Measurements from ENCODE around the gene SYNPR.

SYNPR gene

DNA sequence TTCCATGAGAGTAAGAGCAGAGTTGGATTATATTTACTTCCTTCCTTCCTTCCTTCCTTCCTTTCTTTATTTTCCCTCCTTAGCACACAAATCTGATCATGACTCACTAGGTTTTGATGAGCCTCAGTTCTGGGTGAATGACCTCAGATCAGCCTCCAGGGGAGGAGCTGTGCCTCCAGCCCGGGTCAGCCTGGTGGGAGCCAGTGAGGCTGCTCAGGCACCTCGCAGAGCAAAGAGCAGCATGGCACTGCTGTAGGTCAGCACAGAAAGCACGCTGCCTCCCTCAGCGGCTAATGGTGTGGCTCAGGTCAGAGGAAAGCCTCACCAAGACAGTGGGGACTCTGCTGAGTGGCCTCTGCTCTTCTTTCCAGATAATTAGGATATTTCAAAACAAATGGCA lies 108.5 kb downstream of the SYNPR start:
- peak; percentile 29 for DNase-seq

DNA sequence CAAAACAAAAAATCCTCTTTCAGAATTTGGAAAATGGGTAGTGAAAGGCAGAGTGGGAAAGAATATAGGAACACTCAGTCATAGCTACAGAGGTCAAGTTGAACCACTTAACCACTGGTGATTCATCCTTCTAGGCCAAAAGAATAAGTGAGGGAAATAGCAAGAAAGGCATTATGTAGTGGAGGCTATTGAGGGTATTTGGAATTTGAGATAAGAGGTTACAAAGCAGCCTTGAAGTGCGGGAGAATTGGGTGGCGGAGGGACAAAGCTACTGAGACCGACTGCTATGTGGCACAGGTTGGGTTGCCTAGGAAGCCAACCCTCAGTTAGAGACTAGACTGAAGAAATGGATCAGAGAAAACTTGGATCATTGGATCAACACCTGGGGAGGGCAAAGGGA lies 109.5 kb downstream of the SYNPR start:
- DNase-seq = no peak

DNA sequence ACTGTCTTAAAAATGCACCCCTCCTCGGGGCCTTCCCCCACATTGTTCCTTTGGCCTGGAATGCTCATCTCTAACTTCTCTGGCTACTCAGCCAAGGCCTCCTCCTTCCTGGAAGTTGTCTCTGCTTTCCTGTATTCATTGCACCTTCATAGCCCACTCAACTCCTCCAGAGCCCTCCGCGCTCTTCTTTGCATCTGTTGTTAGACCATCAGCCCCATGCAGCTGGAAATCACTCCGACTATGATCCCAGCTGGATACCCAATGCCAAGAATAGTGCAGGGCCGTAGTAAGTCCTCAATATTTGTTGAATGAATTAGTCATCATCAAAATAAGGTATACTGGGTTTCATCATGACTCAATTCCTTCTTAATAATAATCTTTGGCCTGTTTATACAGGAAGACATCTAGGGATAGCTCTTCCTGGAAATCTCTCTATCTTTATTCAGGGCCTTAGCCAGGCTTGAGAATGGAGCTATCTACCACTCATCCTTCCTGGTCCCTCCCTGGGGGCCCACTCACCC lies 112.7 kb downstream of the SYNPR start:
- DNase-seq = no peak

DNA sequence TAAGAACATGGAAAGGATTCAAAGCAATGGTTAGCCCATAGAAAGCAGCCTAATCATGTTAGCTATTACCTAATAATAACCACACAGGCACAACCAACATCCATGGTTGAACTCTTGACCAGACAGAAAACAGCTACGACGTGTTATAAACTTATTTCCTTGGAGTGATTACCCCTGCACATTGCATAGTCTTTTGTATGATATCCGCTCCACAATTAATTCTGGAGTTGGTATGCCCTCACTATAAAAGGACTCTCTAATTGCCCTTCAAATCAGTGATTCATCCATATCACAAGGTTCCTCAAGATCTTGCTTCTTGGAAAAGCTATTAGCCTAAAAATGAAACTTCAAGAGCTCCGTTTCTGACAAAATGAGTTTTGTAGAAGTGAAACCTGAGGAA lies 117.9 kb downstream of the SYNPR start:
- no peak for DNase-seq

GRCh38 chr3:63400246-63400860 lies 122.2 kb downstream of the SYNPR start:
- no peak for DNase-seq

GRCh38 chr3:63405882-63406281 lies 127.8 kb downstream of the SYNPR start:
- DNase-seq = no peak

GRCh38 chr3:63413523-63413922 lies 135.4 kb downstream of the SYNPR start:
- peak; percentile 3 for DNase-seq

- DNase-seq = no peak
Measured at GRCh38 chr3:63414607-63415006, 136.5 kb downstream of the SYNPR start.

DNA sequence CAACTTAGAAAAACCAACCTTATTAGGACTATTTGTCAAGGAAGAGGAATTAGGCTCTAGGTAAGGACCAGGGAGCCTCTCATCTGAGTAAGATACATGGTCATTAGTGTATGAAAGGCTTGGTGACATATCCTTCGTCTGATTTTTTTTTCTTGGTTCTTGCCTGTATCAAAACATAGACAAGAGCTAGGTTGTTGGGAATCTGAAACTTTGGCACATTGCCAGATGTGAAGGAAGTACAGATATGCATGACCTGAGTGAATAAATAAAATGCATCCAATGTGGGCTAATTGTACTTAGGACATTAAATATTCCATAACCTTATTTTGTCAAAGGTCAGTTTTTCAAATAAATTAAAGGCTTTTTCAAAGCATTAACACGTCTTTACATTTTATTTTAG lies 151.8 kb downstream of the SYNPR start:
- DNase-seq = no peak

GRCh38 chr3:63430875-63431274 lies 152.8 kb downstream of the SYNPR start:
- DNase-seq = no peak

DNA sequence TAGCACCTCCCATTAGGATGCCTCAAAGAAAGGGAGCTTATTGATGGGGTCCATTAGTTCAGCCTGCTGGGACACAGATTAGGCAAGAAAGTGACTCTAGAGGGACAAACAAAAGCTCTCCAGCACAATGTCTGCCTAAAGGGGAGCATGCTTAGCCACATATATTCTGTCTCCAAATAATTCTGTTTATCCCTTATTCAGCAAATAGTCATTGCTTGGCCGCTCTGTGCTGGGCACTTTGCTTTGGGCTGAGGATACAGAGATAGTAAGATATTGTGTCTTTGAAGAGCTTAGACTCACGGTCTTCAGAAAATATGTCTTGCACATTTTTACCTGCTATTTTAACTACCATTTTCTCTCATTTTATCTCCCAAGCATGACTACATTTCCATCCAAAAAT lies 159.8 kb downstream of the SYNPR start:
- DNase-seq = no peak

DNA sequence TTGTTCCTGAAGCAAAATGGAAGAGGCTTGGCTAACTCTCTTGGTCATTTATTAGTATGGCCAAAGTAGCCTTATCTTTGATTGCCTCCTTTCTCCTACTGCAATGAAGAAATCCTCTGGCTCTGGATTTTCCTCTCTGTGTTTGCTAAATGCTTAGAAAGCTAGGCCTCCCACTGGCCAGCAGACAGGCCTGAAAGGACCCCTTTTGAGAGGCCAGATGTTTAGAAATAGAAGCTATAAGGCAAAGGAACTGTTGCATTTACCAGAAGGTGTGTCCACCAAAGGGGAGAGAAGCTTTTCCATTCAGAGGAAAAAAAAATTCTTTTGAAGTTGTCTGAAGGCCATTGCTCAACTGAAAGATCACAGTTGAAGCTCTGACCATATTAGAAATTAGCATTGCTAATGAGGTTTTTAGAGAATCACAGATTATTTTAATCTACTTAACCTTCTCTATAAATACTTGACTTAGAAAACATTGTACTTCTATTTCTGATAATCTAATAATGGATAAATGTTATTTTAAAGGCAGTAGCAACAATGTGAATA lies 160.8 kb downstream of the SYNPR start:
- DNase-seq = no peak

GRCh38 chr3:63441262-63441661 lies 163.2 kb downstream of the SYNPR start:
- DNase-seq = no peak

- DNase-seq = peak; percentile 36
Measured at GRCh38 chr3:63442918-63443317, 164.8 kb downstream of the SYNPR start.

DNA sequence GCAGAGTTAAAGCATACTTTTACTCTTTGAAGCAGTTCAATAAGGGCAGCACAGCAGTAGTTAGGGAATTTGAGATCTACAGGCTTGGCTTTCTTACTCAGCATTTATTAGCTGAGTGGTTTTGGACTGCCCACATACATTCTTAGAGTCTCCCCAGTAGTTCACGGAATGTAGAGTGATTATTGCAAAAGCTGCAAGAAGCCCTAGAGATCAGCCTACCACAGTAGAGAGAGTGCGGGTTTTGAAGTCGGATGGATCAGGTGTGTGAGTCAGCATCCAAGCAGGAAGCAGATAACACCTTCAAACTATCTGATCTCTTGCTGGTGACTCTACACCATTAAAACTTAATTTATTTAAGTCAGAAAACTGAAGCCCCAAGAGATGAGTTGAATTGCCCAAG lies 171.9 kb downstream of the SYNPR start:
- DNase-seq = no peak

- no peak for DNase-seq
Measured at GRCh38 chr3:63450634-63451363, 172.7 kb downstream of the SYNPR start.

DNA sequence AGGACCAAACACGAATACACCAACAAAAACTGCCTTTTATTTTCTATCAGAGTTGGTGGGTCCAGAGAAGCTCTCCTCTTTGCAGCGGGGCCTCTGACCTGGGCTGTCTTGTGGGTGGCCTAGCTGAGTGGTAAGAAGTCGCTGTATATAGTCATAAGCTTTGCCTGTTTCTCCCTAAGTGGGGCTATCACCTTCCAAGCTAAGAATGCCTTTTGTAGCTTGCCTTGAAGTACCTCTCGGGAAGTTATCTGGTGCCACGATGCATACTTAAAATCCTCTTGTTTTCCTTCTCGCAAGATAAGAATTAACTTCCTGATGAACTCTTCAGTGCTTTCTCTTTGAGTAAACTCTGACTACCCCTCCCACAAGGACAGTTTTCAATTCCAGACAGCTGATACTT lies 178.8 kb downstream of the SYNPR start:
- no peak for DNase-seq

DNA sequence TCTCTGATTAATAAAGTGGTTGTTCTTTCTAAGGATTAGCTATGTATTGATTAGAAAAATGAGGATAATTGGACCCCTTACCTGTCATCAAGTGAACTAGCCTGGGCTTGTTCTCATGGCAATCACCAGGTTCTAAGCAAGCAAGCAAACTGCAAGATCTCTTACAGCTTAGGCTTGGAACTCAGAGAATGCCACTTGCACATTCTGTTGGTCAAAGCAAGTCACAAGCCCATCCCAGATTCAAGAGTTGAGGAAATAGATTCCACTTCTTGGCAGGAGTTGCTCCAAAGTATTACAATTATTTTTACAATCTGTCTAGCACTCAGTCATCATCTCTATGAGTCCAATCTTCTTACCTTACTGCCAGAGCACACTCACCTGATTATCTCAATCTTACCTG lies 180.3 kb downstream of the SYNPR start:
- DNase-seq = no peak

DNA sequence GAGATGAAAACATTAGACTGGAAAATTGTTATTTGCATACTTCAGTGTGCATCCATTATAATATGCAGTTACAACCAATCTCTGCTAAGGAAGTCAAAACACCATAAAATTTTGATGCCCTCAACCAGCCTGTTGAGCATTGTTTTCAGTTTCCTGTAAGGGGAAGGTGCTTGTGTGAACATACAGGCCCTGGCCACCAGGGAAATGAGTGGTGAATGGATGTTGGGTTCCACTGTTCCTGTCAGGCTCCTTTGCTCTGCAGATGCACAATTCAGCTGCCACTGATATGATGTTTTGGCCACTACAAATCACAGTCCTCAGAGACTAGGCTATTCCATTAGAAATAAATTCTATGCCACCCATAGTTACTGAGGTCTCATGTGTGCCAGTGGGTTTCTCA lies 184.6 kb downstream of the SYNPR start:
- DNase-seq = no peak

- no peak for DNase-seq
Measured at GRCh38 chr3:63467392-63467791, 189.3 kb downstream of the SYNPR start.

- DNase-seq = no peak
Measured at GRCh38 chr3:63470745-63471144, 192.6 kb downstream of the SYNPR start.

DNA sequence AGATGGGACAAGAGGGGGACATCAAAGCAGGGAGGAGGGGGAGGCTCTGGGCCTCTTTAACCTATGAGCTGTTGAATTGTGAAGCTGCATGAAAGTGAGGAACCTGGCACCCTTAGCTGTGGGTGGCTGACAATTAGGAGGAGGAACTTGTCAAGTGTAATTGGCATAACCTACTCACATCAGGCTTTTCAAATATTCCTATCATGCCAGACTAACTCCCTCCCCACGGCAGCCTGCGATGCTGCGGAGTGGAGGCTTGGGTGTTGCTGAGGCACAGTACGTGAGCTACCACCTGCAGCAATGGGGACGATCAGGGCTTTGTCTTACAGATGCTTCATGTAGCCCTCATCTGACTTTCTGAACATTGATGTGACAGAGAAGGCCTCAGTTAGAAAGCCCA lies 193.7 kb downstream of the SYNPR start:
- DNase-seq = peak; percentile 24

DNA sequence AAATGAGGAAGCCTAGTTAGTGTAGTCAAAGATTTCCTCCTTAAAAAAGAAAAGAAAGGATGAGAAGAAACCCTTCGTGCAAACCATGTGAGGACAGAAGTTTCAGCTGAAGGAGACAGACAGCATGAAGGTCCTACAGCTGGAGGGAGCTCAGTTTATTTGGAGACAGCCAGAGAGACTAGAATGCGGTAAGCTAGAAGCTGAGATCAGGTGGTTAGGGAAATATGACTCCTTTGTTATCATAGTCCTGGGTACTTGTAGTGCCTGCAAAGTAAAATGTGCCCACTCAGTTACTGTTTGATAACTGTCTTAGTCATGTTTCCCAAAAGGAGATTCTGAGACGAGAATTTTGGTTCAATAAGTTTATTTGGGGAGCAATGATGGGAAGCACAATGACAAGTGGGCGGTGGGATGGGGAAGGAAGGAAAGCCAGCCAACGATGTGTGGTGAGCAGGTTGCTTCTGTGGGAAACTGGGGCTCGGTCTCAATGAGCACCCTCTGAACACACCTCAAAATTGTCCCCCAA lies 195.6 kb downstream of the SYNPR start:
- DNase-seq = no peak
